Endometrium (tissue), 2 donors: ENCODE data around the gene ATG9B.
"Not testable (repeated sequence)": the region's sequence is repeated elsewhere in the genome, so short reads cannot be mapped to it uniquely, and the experiment has no call there.

Experiments
- FAIRE-seq: peaks from 2 replicates; lab custom pipeline; 2012; peaks lifted over from hg19 to GRCh38; lab: Jason Lieb, UNC
- donor health status: control.
- donor health status: control.

ATG9B gene

GRCh38 chr7:151035026-151035717 is 10.9 kb upstream of the ATG9B start:
- no peak for FAIRE-seq

GRCh38 chr7:151034312-151035025 is 10.2 kb upstream of the ATG9B start:
- no peak for FAIRE-seq

GRCh38 chr7:151033864-151034249 is 9.6 kb upstream of the ATG9B start:
- FAIRE-seq: no peak

GRCh38 chr7:151032936-151033863 is 8.9 kb upstream of the ATG9B start:
- FAIRE-seq: no peak

GRCh38 chr7:151031011-151031410 is 6.7 kb upstream of the ATG9B start:
- peak; percentile 50 for FAIRE-seq

- no peak for FAIRE-seq
Measured at GRCh38 chr7:151028948-151029501, 4.7 kb upstream of the ATG9B start.

- FAIRE-seq: peak; percentile 95
Measured at GRCh38 chr7:151028131-151028947, 4.0 kb upstream of the ATG9B start, which contains the start of gene ABCB8. Gene ABCB8 (plus strand): TSS chr7:151028450. CDS start chr7:151028516, 66 bp downstream.

GRCh38 chr7:151027728-151028130 is 3.4 kb upstream of the ATG9B start:
- not testable (repeated sequence) for FAIRE-seq

- not testable (repeated sequence) for FAIRE-seq
Measured at GRCh38 chr7:151026771-151027727, 2.8 kb upstream of the ATG9B start.

GRCh38 chr7:151025924-151026671 is 1.8 kb upstream of the ATG9B start:
- FAIRE-seq: no peak

GRCh38 chr7:151023232-151023631 is 1.1 kb downstream of the ATG9B start:
- no peak for FAIRE-seq

GRCh38 chr7:151020231-151020630 is 4.1 kb downstream of the ATG9B start:
- no peak for FAIRE-seq

- FAIRE-seq: no peak
Measured at GRCh38 chr7:151019130-151019447, 5.2 kb downstream of the ATG9B start.

GRCh38 chr7:151018421-151019129 is 5.7 kb downstream of the ATG9B start:
- no peak for FAIRE-seq

GRCh38 chr7:151017953-151018420 is 6.3 kb downstream of the ATG9B start:
- no peak for FAIRE-seq

GRCh38 chr7:151017370-151017952 is 6.8 kb downstream of the ATG9B start:
- FAIRE-seq: no peak

GRCh38 chr7:151016942-151017341 is 7.4 kb downstream of the ATG9B start:
- FAIRE-seq: no peak

GRCh38 chr7:151016505-151016904 is 7.8 kb downstream of the ATG9B start:
- no peak for FAIRE-seq
